NCI-H2029 (cell line): ENCODE measurements around the gene PTP4A1.

Experiments used
- DNase-seq: peaks from one replicate; lab custom pipeline; 2025; lab: John Stamatoyannopoulos, UW

Gene PTP4A1

GRCh38 chr6:63556369-63556768 lies 15.9 kb upstream of the PTP4A1 start:
- DNase-seq, result no peak

- DNase-seq, result no peak
Observed at GRCh38 chr6:63558278-63558677, 14.0 kb upstream of the PTP4A1 start.

- DNase-seq, result no peak
Observed at GRCh38 chr6:63560801-63561287, 11.4 kb upstream of the PTP4A1 start.

GRCh38 chr6:63561288-63561687 lies 11.0 kb upstream of the PTP4A1 start:
- no peak for DNase-seq

DNA sequence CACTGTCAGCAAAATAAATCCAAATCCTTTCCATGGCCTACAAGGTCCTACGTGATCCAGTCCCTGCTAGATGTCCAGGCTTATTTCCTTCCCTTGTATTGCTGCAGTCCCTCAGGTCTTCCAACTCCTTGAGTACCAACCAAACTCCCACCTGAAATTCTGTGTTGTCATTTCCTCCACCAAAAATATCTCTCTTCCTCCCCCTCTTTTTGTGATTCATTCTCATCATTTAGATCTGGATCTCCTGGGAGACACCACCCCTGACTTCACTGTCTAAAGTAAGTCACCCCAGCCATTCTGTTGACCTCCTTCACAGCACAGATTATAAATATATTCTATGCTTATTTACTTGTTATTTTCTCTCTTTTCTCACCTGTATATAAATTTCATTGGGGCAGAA lies 9.0 kb upstream of the PTP4A1 start:
- no peak for DNase-seq

DNA sequence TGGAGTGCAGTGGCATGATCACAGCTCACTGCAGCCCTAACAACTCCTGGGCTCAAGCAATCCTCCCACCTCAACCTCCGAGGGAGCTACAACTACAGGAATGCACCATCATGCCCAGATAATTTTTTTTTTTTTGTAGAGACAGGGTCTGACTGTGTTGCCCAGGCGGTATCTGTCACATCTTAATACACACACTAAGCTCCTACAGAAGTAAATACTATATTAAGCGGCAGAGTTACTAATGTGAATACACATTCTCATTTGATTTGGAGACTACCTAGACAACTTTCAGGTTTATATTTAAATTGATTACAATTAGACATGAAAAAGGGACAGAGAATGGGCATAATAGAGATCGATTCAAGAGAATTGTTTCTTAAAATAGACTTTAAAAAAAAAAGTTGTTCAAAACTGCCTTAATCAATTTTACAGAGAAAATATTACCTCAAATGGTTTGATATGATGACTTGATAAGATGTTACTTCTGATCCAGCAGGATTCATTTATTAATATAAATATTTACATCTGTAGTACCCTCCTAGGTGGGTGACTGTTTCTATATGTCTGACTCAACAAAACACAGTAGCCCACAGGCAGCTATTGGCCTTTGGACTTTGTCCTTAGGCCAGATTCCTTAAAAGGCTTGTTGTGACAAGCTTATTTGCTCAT lies 7.1 kb upstream of the PTP4A1 start:
- DNase-seq, result no peak

DNA sequence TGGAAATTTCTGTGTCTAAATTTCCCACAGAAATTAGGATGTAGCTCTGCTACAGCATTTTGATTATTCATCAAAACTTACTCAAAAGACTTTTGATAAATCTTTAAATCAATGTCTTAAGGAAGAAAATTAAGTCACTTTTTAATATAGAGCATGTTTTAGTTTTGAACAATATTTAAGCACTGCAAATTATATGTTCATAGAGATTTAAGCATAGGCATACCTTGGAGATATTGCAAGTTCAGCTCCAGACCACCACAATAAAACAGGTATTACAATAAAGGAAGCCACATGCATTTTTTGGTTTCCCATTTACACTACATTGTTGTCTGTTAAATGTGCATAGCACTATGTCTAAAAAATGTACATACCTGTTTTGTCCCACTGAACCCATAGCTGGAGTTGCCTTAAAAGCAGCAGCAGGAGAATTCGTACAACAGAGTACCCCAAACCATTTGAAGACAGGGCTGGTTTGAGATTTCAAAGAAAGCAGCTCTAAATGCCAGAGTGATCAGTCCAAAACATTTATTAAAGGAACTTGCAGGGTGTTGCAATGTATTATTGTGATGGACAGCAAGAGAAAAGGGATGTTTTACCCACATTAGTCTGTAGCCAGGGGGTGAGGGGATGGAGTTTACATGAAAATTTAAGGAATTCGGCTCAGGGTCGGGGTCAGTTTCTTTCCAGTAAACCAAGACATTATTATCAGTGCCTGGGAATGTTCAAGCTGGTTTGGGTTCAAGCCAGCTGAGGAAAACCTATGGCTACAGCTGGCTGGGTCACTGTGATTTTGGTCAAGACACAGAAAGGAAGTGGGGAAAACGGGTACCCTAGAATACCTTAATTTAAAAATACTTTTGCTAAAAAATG lies 6.3 kb upstream of the PTP4A1 start:
- no peak for DNase-seq

DNA sequence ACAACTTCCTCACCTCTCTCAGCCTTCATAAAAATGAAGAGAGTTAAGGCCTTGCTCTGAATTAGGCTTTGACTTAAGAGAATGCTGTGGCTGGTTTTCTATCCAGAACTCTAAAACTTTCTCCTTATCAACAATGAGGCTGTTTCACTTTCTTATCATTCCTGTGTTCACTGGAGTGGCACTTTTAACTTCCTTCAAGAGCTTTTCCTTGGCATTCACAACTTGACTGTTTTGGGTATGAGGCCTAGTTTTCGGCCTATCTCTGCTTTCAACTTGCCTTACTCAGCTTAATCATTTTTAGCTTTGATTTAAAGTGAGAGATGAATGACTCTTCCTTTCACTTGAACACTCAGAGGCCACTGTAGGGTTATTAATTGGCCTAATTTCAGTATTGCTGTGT lies 4.3 kb upstream of the PTP4A1 start:
- DNase-seq, result no peak

DNA sequence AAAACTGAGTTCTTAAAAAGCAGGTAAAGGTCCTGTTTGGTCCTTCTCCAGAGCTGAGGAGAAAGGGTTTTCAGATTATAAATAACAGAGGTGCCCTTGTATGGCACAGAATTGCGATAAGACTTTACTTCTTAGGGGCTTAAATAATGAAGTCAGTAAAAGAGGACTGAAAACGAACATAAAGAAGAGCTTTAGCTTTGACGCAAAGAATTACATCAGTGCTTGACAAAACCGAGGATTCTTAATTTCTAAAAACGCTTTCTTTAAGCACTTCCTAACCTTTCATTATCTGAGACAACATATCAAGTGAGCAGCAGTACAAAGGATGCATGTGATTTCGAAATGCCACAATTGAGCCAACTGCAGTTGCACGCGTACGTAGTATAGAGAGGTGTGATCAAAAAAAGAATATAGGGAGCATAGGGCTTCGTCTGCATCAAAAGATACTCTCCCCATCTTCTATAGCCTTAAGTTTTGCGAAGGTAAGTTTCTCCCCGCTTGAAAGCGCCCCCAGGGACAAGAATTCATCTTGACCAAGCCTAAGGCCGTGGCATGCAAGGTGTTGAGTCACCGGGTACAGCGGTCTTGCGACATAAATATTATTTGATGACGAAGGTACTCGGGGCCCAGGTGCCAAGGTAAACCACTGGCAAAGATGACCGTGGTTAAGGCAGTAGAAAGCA lies 778 bp upstream of the PTP4A1 start:
- DNase-seq, result peak; percentile 25

GRCh38 chr6:63572747-63573075 lies 431 bp downstream of the PTP4A1 start:
- no peak for DNase-seq

GRCh38 chr6:63573076-63573898 lies 1.0 kb downstream of the PTP4A1 start:
- DNase-seq, result peak; percentile 61

DNA sequence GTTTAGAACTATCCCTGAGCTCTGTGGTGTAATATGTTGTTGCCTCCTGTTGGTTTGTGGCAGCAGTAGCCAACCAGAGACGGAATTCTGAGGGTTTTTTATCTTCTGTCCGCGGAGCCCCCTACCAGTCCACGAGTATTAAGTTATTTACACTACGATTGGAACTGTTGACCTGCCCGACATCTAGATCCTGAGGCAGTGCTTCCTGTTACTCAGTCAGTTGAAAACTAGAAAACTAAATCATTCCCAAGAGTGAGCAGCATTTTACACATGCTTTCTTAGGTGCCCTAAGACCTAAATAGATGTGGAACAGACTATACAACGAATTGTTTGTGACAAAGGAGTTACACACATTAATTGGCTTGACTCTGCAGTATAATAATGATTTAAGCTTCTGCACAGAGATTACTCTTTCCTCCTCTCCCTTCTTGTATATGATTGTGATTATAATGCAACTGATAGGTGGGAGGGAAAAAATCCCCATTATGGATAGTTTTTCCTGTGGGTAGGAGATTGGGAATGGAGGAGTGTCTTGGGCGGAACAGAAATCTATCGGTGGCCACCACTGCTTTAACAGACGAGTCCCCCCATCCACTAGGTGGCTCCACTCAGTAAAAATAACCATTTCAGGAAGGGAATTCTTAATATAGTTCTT lies 1.7 kb downstream of the PTP4A1 start:
- peak; percentile 65 for DNase-seq

DNA sequence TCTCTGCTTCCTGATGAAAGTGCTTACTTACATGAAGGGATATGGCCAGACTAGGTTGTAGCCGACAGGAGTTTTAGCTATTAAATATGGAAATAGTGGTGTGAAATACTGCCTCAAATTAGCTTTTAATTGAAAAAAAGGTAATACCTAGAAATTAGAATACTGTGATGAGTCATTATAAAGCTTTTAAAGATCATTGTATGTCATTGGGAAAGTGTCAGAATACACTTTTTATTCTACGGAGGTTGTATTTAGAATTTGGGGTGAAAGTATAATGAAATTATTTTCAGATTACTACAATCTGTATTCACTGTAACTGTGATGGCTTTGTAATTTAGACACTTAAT lies 2.2 kb downstream of the PTP4A1 start:
- no peak for DNase-seq

- DNase-seq, result no peak
Observed at GRCh38 chr6:63576147-63576772, 4.0 kb downstream of the PTP4A1 start.

GRCh38 chr6:63576985-63577712 lies 4.9 kb downstream of the PTP4A1 start:
- no peak for DNase-seq

- DNase-seq, result no peak
Observed at GRCh38 chr6:63578757-63579156, 6.5 kb downstream of the PTP4A1 start.

GRCh38 chr6:63579937-63580703 lies 7.8 kb downstream of the PTP4A1 start:
- no peak for DNase-seq

GRCh38 chr6:63580704-63580961 lies 8.4 kb downstream of the PTP4A1 start:
- DNase-seq, result no peak

DNA sequence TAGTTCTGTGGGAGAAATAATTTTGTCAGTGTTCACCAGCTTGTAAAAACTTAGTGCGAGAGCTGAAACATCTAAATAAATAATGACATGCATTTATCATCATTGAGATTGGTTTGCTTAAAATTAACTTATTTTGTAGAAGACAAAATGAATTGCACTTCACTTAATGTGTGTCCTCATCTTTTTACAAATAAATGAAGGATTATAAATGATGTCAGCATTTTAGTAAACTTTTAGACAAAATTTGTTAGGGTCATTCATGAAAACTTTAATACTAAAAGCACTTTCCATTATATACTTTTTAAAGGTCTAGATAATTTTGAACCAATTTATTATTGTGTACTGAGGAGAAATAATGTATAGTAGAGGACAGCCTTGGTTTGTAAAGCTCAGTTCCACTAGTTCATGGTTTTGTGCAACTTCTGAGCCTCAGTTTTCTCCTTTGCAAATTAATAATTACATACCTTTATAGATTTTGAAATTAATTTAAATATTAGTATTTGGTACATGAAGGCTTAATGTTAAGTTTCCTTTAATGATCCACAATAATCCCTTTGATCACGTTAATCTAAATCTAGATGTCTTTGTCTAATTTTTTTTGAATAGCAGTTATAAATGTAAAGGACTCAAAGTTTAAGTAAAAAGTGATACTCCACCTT lies 9.2 kb downstream of the PTP4A1 start:
- DNase-seq, result no peak
